GM23338 (cell line): ENCODE data around the gene NR1H3. TPM values are rescaled to one million over a fixed set of nuclear protein-coding genes. Genes with fewer than 3 reads are reported as not detected.
"Not testable (repeated sequence)": the region's sequence is repeated elsewhere in the genome, so short reads cannot be mapped to it uniquely, and the experiment has no call there.

Experiments
- ATAC-seq: fragments of 200-7000 bp; cut with Tn5 transposase; 3 replicates; pipeline ENCODE4 v1.9.1; 2020
- DNase-seq: peaks from one replicate; pipeline ENCODE4 v3.0.0-alpha.2; 2015; ENCODE audit warnings: low spot score
- H2AFZ ChIP-seq: fragments of 200-600 bp; sonication (generic); 2 replicates; pipeline ENCODE4 v1.8.0; 2016; ENCODE audit warnings: antibody characterized with exemption, mild to moderate bottlenecking, moderate library complexity
- H3F3A ChIP-seq: fragments of 200-600 bp; sonication (generic); replicated peaks from 2 replicates; pipeline ENCODE4 v1.8.0; 2017; ENCODE audit warnings: antibody characterized with exemption, mixed run types, low read depth
- H3K27ac ChIP-seq: fragments of 200-600 bp; sonication (generic); 2 replicates; pipeline ENCODE4 v1.6.1; 2016; ENCODE audit warnings: low read depth
- H3K27me3 ChIP-seq: fragments of 200-600 bp; sonication (generic); 2 replicates; pipeline ENCODE4 v1.8.0; 2016; ENCODE audit warnings: mild to moderate bottlenecking, mixed run types, moderate library complexity; ENCODE audit not compliant: insufficient read depth
- H3K36me3 ChIP-seq: fragments of 200-600 bp; sonication (generic); 2 replicates; pipeline ENCODE4 v1.8.0; 2016; ENCODE audit warnings: mild to moderate bottlenecking; ENCODE audit not compliant: insufficient read depth
- H3K4me1 ChIP-seq: fragments of 200-600 bp; sonication (generic); 2 replicates; pipeline ENCODE4 v1.8.0; 2016; ENCODE audit warnings: mild to moderate bottlenecking, moderate library complexity; ENCODE audit not compliant: insufficient read depth
- H3K4me2 ChIP-seq: fragments of 200-600 bp; sonication (generic); 2 replicates; pipeline ENCODE4 v1.7.1; 2017; ENCODE audit warnings: mixed run types
- H3K4me3 ChIP-seq: fragments of 200-600 bp; sonication (generic); 2 replicates; pipeline ENCODE4 v1.6.1; 2016; ENCODE audit warnings: mixed run types
- H3K79me2 ChIP-seq: fragments of 200-600 bp; sonication (generic); replicated peaks from 2 replicates; pipeline ENCODE4 v1.8.0; 2017; ENCODE audit warnings: mild to moderate bottlenecking; ENCODE audit not compliant: insufficient read depth
- H3K9me2 ChIP-seq: fragments of 200-600 bp; sonication (generic); 2 replicates; pipeline ENCODE4 v1.8.0; 2017; ENCODE audit not compliant: insufficient read depth
- H4K20me1 ChIP-seq: fragments of 200-600 bp; sonication (generic); replicated peaks from 2 replicates; pipeline ENCODE4 v1.8.0; 2017; ENCODE audit warnings: mild to moderate bottlenecking; ENCODE audit not compliant: insufficient read depth
- H3K27ac Mint-ChIP-seq: 2 replicates; pipeline ENCODE4 v1.8.0; 2020; ENCODE audit warnings: inconsistent platforms, mild to moderate bottlenecking, moderate library complexity, mixed read lengths
- H3K27me3 Mint-ChIP-seq: 3 replicates; pipeline ENCODE4 v1.8.0; 2022; ENCODE audit warnings: low read depth, mild to moderate bottlenecking, moderate library complexity, mixed read lengths, inconsistent platforms; ENCODE audit not compliant: insufficient read depth, poor library complexity
- H3K36me3 Mint-ChIP-seq: 3 replicates; pipeline ENCODE4 v1.8.0; 2021; ENCODE audit warnings: low read depth, mild to moderate bottlenecking, inconsistent platforms, moderate library complexity, mixed read lengths
- H3K4me1 Mint-ChIP-seq: 3 replicates; pipeline ENCODE4 v1.8.0; 2020; ENCODE audit warnings: mild to moderate bottlenecking, inconsistent platforms, mixed read lengths
- H3K4me3 Mint-ChIP-seq: 3 replicates; pipeline ENCODE4 v1.8.0; 2021; ENCODE audit warnings: moderate library complexity, mild to moderate bottlenecking, inconsistent platforms, mixed read lengths
- H3K9me3 Mint-ChIP-seq: 3 replicates; pipeline ENCODE4 v1.8.0; 2020; ENCODE audit warnings: moderate library complexity, mild to moderate bottlenecking, inconsistent platforms, mixed read lengths
- EZH2phosphoT487 ChIP-seq: fragments of 200-600 bp; sonication (generic); IDR thresholded peaks from one replicate; pipeline ENCODE4 v1.8.1; 2018; ENCODE audit warnings: antibody characterized with exemption; ENCODE audit not compliant: unreplicated experiment
- POLR2AphosphoS5 ChIP-seq: IDR thresholded peaks from 2 replicates; pipeline ENCODE4 v1.6.1; 2016; ENCODE audit warnings: antibody characterized with exemption, low read depth
- ZNF114 ChIP-seq: fragments of 250-450 bp; sonication (Bioruptor Pico); IDR thresholded peaks from 2 replicates; pipeline ENCODE4 v1.5.0; 2020; ENCODE audit warnings: mild to moderate bottlenecking, moderate library complexity
- long read RNA-seq: library from polyadenylated mRNA; unstranded; transcript quantifications from one replicate; pipeline ENCODE4 v2.0.0, GENCODE V29; 2020; ENCODE audit not compliant: unreplicated experiment
- polyA plus RNA-seq: library from polyadenylated mRNA; unstranded; fragments of >200 nt; fragmentation: Nextera tagmentation; extraction: Ambion mirVana; gene quantifications from 2 replicates; pipeline ENCODE4 v1.2.1, GENCODE V29; 2016
- total RNA-seq: library from RNA; depleted of rRNA; stranded (reverse); fragments of >200 nt; shearing (Covaris generic); gene quantifications from 2 replicates; pipeline ENCODE4 v1.2.3, GENCODE V29; 2014; rRNA removed
- TF ChIP-seq, protein P1 (sequence below): fragments of 250-450 bp; sonication (Bioruptor Pico); IDR thresholded peaks from 2 replicates; pipeline ENCODE4 v1.5.0; 2020; ENCODE audit warnings: mild to moderate bottlenecking, moderate library complexity
- TF ChIP-seq, protein P2 (sequence below): IDR thresholded peaks from 2 replicates; pipeline ENCODE4 v1.6.1; 2016; ENCODE audit warnings: antibody characterized with exemption
- TF ChIP-seq, protein P3 (sequence below), 2 experiments: fragments of 200-600 bp in 1 of 2; sonication (generic) in 1 of 2; conservative IDR thresholded peaks; 2 replicates each; pipeline versions ENCODE4 v1.5.1 to v1.6.1; 2016 to 2017; ENCODE audit warnings: antibody characterized with exemption in 2 of 2, low read depth in 2 of 2, mild to moderate bottlenecking in 2 of 2, moderate library complexity in 1 of 2

Gene NR1H3
- total RNA-seq = 23.7 and 23.8 TPM in 2 replicates
- polyA plus RNA-seq = 16.5 and 17.5 TPM in 2 replicates
- long read RNA-seq, partial matches to known transcripts = 3 of 14 reads
- long read RNA-seq, other reads (novel, unspliced or antisense) = 9 of 14 reads

DNA sequence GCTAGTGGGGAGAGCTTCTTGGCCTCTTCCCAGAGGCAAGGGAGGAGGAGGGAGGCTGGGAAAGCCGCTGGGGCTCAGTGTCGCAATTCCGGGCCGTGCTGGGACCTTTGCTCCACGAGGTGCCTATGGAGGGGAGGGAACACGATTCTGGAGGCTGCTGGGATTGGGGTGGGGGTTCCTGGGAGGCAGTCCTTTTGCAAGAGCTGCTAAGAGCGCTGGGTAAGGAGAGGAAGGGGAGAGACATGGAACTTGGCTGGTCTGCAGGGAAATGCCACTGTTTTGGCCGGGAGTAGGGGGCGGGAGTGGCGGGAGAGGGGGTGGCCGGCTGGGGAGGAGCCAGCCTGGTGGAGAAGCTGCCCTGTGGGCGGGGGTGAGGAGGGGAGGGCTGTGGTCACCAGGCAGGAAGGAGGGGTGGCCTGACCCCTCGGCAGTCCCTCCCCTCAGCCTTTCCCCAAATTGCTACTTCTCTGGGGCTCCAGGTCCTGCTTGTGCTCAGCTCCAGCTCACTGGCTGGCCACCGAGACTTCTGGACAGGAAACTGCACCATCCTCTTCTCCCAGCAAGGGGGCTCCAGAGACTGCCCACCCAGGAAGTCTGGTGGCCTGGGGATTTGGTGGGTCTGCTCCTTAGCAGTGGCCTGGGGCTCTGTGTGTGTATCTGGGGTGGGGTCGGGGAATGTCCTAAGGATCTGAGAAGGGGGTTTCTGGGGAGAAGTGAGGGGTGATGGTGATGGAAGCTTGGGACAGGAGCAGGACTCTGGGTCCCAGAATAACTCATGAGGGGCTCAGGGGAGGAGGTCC is at the start of gene NR1H3:
Gene NR1H3, plus strand, starts transcription at position 480 of the 800 bp plus-strand sequence. CDS start 1,221 bp downstream, outside the sequence.
- Mint-ChIP-seq H3K4me3 (peak within 1 kb of the TSS; percentile 64), H3K27ac (peak within 1 kb of the TSS; percentile 87), H3K9me3 (no peaks in the 10 kb centered on the region), H3K36me3 (no peaks in the 10 kb centered on the region), H3K27me3 (peaks cover 2% of the 10 kb centered on the region), H3K4me1 (peaks cover 33% of the 10 kb centered on the region)
- Histone ChIP-seq H3K4me1 (peaks cover 33% of the 10 kb centered on the region), H2AFZ (peak within 1 kb of the TSS; percentile 88; the same call in 1 of the 2 replicates), H3K36me3 (no peaks in the 10 kb centered on the region), H3K9me2 (no peaks in the 10 kb centered on the region), H3K79me2 (no peaks in the 10 kb centered on the region), H3K27ac (peak within 1 kb of the TSS; percentile 96), H3K4me3 (peak within 1 kb of the TSS; percentile 59), H3F3A (peaks cover 13% of the 10 kb centered on the region), H3K4me2 (peak within 1 kb of the TSS; percentile 88), H3K27me3 (no peaks in the 10 kb centered on the region), H4K20me1 (no peaks in the 10 kb centered on the region)
- peak; percentile 65 for ATAC-seq
- peak; percentile 84 for DNase-seq
- TF ChIP-seq EZH2phosphoT487 (no peak), POLR2AphosphoS5 (peak; percentile 73), ZNF114 (CRISPR knock-in tag) (no peak)
- TF ChIP-seq, protein P1, sequence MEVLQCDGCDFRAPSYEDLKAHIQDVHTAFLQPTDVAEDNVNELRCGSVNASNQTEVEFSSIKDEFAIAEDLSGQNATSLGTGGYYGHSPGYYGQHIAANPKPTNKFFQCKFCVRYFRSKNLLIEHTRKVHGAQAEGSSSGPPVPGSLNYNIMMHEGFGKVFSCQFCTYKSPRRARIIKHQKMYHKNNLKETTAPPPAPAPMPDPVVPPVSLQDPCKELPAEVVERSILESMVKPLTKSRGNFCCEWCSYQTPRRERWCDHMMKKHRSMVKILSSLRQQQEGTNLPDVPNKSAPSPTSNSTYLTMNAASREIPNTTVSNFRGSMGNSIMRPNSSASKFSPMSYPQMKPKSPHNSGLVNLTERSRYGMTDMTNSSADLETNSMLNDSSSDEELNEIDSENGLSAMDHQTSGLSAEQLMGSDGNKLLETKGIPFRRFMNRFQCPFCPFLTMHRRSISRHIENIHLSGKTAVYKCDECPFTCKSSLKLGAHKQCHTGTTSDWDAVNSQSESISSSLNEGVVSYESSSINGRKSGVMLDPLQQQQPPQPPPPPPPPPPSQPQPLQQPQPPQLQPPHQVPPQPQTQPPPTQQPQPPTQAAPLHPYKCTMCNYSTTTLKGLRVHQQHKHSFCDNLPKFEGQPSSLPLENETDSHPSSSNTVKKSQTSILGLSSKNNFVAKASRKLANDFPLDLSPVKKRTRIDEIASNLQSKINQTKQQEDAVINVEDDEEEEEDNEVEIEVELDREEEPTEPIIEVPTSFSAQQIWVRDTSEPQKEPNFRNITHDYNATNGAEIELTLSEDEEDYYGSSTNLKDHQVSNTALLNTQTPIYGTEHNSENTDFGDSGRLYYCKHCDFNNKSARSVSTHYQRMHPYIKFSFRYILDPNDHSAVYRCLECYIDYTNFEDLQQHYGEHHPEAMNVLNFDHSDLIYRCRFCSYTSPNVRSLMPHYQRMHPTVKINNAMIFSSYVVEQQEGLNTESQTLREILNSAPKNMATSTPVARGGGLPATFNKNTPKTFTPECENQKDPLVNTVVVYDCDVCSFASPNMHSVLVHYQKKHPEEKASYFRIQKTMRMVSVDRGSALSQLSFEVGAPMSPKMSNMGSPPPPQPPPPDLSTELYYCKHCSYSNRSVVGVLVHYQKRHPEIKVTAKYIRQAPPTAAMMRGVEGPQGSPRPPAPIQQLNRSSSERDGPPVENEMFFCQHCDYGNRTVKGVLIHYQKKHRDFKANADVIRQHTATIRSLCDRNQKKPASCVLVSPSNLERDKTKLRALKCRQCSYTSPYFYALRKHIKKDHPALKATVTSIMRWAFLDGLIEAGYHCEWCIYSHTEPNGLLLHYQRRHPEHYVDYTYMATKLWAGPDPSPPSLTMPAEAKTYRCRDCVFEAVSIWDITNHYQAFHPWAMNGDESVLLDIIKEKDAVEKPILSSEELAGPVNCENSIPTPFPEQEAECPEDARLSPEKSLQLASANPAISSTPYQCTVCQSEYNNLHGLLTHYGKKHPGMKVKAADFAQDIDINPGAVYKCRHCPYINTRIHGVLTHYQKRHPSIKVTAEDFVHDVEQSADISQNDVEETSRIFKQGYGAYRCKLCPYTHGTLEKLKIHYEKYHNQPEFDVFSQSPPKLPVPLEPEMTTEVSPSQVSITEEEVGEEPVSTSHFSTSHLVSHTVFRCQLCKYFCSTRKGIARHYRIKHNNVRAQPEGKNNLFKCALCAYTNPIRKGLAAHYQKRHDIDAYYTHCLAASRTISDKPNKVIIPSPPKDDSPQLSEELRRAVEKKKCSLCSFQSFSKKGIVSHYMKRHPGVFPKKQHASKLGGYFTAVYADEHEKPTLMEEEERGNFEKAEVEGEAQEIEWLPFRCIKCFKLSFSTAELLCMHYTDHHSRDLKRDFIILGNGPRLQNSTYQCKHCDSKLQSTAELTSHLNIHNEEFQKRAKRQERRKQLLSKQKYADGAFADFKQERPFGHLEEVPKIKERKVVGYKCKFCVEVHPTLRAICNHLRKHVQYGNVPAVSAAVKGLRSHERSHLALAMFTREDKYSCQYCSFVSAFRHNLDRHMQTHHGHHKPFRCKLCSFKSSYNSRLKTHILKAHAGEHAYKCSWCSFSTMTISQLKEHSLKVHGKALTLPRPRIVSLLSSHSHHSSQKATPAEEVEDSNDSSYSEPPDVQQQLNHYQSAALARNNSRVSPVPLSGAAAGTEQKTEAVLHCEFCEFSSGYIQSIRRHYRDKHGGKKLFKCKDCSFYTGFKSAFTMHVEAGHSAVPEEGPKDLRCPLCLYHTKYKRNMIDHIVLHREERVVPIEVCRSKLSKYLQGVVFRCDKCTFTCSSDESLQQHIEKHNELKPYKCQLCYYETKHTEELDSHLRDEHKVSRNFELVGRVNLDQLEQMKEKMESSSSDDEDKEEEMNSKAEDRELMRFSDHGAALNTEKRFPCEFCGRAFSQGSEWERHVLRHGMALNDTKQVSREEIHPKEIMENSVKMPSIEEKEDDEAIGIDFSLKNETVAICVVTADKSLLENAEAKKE (CRISPR knock-in tag) = no peak
- TF ChIP-seq, protein P2, sequence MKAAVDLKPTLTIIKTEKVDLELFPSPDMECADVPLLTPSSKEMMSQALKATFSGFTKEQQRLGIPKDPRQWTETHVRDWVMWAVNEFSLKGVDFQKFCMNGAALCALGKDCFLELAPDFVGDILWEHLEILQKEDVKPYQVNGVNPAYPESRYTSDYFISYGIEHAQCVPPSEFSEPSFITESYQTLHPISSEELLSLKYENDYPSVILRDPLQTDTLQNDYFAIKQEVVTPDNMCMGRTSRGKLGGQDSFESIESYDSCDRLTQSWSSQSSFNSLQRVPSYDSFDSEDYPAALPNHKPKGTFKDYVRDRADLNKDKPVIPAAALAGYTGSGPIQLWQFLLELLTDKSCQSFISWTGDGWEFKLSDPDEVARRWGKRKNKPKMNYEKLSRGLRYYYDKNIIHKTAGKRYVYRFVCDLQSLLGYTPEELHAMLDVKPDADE = no peak
- TF ChIP-seq, protein P3, sequence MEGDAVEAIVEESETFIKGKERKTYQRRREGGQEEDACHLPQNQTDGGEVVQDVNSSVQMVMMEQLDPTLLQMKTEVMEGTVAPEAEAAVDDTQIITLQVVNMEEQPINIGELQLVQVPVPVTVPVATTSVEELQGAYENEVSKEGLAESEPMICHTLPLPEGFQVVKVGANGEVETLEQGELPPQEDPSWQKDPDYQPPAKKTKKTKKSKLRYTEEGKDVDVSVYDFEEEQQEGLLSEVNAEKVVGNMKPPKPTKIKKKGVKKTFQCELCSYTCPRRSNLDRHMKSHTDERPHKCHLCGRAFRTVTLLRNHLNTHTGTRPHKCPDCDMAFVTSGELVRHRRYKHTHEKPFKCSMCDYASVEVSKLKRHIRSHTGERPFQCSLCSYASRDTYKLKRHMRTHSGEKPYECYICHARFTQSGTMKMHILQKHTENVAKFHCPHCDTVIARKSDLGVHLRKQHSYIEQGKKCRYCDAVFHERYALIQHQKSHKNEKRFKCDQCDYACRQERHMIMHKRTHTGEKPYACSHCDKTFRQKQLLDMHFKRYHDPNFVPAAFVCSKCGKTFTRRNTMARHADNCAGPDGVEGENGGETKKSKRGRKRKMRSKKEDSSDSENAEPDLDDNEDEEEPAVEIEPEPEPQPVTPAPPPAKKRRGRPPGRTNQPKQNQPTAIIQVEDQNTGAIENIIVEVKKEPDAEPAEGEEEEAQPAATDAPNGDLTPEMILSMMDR (conservative IDR thresholded peaks at IDR 0.05; ENCODE audit: low read depth in 2 of 2) = peak; percentile 56 to 58

DNA sequence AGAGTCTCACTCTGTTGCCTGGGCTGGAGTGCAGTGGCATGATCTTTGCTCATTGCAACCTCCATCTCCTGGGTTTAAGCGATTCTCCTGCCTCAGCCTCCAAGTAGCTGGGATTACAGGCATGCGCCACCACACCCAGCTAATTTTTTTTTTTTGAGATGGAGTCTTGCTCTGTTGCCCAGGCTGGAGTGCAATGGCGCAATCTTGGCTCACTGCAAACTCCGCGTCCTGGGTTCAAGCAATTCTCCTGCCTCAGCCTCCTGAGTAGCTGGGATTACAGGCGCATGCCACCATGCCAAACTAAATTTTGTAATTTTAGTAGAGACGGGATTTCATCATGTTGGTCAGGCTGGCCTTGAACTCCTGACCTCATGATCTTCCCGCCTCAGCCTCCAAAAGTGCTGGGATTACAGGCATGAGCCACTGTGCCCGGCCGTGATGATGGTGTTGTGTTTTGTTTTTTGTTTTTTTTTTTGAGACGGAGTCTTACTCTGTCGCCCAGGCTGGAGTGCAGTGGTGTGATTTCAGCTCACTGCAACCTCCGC is 49.7 kb upstream of the NR1H3 start:
- H3K4me3 ChIP-seq, H3K4me1 Mint-ChIP-seq: not testable (repeated sequence)

More for the DNA sequence above, 49.7 kb upstream of the NR1H3 start:
- not testable (repeated sequence) for H2AFZ ChIP-seq, ATAC-seq, H3K36me3 ChIP-seq, H3K4me3 Mint-ChIP-seq, DNase-seq, H3K27ac ChIP-seq, H3K4me2 ChIP-seq, H3K27me3 ChIP-seq, H3K27ac Mint-ChIP-seq, H3K9me2 ChIP-seq, H3K36me3 Mint-ChIP-seq, H3K79me2 ChIP-seq, H3K9me3 Mint-ChIP-seq, H4K20me1 ChIP-seq, H3K27me3 Mint-ChIP-seq, H3F3A ChIP-seq
- H3K4me1 ChIP-seq = peaks cover 11% of the 10 kb centered on the region
